Activated T-cell treated with anti-CD3 and anti-CD28 coated beads for 1 hour (primary cell): ENCODE data around the gene WIF1.

Experiments used
- DNase-seq: peaks from one replicate; pipeline ENCODE4 v3.0.0-alpha.2; 2020; ENCODE audit warnings: low read depth

Gene WIF1

GRCh38 chr12:65121049-65121955, at the start of gene WIF1:
TSS of gene WIF1 (minus strand) at chr12:65121305. CDS start at chr12:65121191, 114 bp downstream.
- DNase-seq, result no peak

- peak; percentile 45 for DNase-seq
Observed at GRCh38 chr12:65170209-65170881, 49.2 kb upstream of the WIF1 start.

- peak; percentile 89 for DNase-seq
Observed at GRCh38 chr12:65169320-65170208, 48.5 kb upstream of the WIF1 start, which contains the start of gene LEMD3. TSS of gene LEMD3 (plus strand) at chr12:65169583. CDS start at chr12:65169597, 14 bp downstream.

- no peak for DNase-seq
Observed at GRCh38 chr12:65168681-65169319, 47.7 kb upstream of the WIF1 start.

- DNase-seq, result no peak
Observed at GRCh38 chr12:65164774-65165173, 43.7 kb upstream of the WIF1 start.

GRCh38 chr12:65164244-65164643, 43.1 kb upstream of the WIF1 start:
- DNase-seq, result no peak

- DNase-seq, result no peak
Observed at GRCh38 chr12:65162609-65163008, 41.5 kb upstream of the WIF1 start.

GRCh38 chr12:65157091-65157490, 36.0 kb upstream of the WIF1 start:
- DNase-seq, result no peak

GRCh38 chr12:65156366-65156841, 35.3 kb upstream of the WIF1 start:
- DNase-seq, result no peak

- DNase-seq, result no peak
Observed at GRCh38 chr12:65155784-65156183, 34.7 kb upstream of the WIF1 start.

- no peak for DNase-seq
Observed at GRCh38 chr12:65152596-65152995, 31.5 kb upstream of the WIF1 start.

- DNase-seq, result no peak
Observed at GRCh38 chr12:65152012-65152411, 30.9 kb upstream of the WIF1 start.

- DNase-seq, result no peak
Observed at GRCh38 chr12:65147312-65147905, 26.3 kb upstream of the WIF1 start.

GRCh38 chr12:65140738-65141137, 19.6 kb upstream of the WIF1 start:
- no peak for DNase-seq

- DNase-seq, result no peak
Observed at GRCh38 chr12:65139389-65139788, 18.3 kb upstream of the WIF1 start.

- no peak for DNase-seq
Observed at GRCh38 chr12:65133879-65134278, 12.8 kb upstream of the WIF1 start.

- DNase-seq, result no peak
Observed at GRCh38 chr12:65126482-65126881, 5.4 kb upstream of the WIF1 start.

GRCh38 chr12:65125975-65126374, 4.9 kb upstream of the WIF1 start:
- DNase-seq, result no peak

GRCh38 chr12:65125247-65125646, 4.1 kb upstream of the WIF1 start:
- DNase-seq, result no peak

- no peak for DNase-seq
Observed at GRCh38 chr12:65123435-65124063, 2.4 kb upstream of the WIF1 start.

- no peak for DNase-seq
Observed at GRCh38 chr12:65122703-65123102, 1.6 kb upstream of the WIF1 start.
